Liver (tissue), 2 donors: ENCODE measurements around the gene HOXB8.

Experiments used
- TAF1 ChIP-seq: conservative IDR thresholded peaks from 2 replicates; pipeline ENCODE4 v1.6.1; 2016; ENCODE audit warnings: antibody characterized with exemption, mild to moderate bottlenecking
- TF ChIP-seq, protein P1 (sequence below): IDR thresholded peaks from 2 replicates; pipeline ENCODE4 v1.6.1; 2016; ENCODE audit warnings: antibody characterized with exemption
- TF ChIP-seq, protein P2 (sequence below): IDR thresholded peaks from 2 replicates; pipeline ENCODE4 v1.6.1; 2016; ENCODE audit warnings: antibody characterized with exemption, mild to moderate bottlenecking
- donor health status: healthy.

DNA sequence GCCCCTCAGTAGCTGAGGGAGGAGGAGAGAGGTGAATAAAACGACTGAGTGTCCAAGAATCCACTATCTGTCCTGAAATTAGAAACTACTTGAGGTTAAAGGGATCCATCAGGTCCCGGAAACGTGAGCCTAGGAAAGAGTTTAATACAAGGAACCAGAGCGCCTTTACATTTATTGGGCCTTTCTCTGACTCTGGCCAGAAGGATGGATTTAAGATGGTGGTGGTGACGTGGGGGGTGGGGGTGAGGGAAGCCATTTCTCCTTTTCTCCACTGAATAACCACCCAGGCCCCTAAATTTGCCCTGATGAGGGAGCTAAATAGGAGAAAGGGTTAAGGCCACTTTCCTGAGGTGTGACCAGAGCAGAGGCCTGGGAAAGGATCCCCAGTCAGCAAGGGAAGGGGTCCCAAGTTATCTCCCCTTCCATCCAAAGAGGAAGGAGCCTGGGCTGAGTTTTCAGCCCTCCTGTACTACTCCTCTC is 12.1 kb upstream of the HOXB8 start:
- TF ChIP-seq, protein P1, sequence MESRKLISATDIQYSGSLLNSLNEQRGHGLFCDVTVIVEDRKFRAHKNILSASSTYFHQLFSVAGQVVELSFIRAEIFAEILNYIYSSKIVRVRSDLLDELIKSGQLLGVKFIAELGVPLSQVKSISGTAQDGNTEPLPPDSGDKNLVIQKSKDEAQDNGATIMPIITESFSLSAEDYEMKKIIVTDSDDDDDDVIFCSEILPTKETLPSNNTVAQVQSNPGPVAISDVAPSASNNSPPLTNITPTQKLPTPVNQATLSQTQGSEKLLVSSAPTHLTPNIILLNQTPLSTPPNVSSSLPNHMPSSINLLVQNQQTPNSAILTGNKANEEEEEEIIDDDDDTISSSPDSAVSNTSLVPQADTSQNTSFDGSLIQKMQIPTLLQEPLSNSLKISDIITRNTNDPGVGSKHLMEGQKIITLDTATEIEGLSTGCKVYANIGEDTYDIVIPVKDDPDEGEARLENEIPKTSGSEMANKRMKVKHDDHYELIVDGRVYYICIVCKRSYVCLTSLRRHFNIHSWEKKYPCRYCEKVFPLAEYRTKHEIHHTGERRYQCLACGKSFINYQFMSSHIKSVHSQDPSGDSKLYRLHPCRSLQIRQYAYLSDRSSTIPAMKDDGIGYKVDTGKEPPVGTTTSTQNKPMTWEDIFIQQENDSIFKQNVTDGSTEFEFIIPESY, result no peak
- TF ChIP-seq, protein P2, sequence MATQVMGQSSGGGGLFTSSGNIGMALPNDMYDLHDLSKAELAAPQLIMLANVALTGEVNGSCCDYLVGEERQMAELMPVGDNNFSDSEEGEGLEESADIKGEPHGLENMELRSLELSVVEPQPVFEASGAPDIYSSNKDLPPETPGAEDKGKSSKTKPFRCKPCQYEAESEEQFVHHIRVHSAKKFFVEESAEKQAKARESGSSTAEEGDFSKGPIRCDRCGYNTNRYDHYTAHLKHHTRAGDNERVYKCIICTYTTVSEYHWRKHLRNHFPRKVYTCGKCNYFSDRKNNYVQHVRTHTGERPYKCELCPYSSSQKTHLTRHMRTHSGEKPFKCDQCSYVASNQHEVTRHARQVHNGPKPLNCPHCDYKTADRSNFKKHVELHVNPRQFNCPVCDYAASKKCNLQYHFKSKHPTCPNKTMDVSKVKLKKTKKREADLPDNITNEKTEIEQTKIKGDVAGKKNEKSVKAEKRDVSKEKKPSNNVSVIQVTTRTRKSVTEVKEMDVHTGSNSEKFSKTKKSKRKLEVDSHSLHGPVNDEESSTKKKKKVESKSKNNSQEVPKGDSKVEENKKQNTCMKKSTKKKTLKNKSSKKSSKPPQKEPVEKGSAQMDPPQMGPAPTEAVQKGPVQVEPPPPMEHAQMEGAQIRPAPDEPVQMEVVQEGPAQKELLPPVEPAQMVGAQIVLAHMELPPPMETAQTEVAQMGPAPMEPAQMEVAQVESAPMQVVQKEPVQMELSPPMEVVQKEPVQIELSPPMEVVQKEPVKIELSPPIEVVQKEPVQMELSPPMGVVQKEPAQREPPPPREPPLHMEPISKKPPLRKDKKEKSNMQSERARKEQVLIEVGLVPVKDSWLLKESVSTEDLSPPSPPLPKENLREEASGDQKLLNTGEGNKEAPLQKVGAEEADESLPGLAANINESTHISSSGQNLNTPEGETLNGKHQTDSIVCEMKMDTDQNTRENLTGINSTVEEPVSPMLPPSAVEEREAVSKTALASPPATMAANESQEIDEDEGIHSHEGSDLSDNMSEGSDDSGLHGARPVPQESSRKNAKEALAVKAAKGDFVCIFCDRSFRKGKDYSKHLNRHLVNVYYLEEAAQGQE, result no peak
- TF ChIP-seq TAF1, result no peak
